Esophagus (tissue), 2 donors: ENCODE data around the gene TMC6. TPM values are rescaled to one million over a fixed set of nuclear protein-coding genes. Genes with fewer than 3 reads are reported as not detected.
"Not testable (repeated sequence)": the region's sequence is repeated elsewhere in the genome, so short reads cannot be mapped to it uniquely, and the experiment has no call there.

Experiments
- H3K27ac ChIP-seq, 2 donors: one replicate each; pipeline ENCODE4 v1.5.1; 2013; ENCODE audit warnings: low read depth in 2 of 2, mild to moderate bottlenecking in 2 of 2, inconsistent platforms in 1 of 2, low read length in 1 of 2, moderate library complexity in 1 of 2
- H3K27me3 ChIP-seq, 2 donors: one replicate each; pipeline ENCODE4 v1.6.1; 2013; ENCODE audit warnings: low read length in 2 of 2, control low read depth in 1 of 2, mild to moderate bottlenecking in 1 of 2; ENCODE audit not compliant: insufficient read depth in 2 of 2, control insufficient read depth in 1 of 2
- H3K36me3 ChIP-seq, 2 donors: one replicate each; pipeline ENCODE4 v1.6.1; 2013; ENCODE audit warnings: low read length in 1 of 2; ENCODE audit not compliant: control insufficient read depth in 2 of 2, insufficient read depth in 2 of 2
- H3K4me1 ChIP-seq, 2 donors: one replicate each; pipeline ENCODE4 v1.6.1; 2013; ENCODE audit warnings: low read length in 1 of 2; ENCODE audit not compliant: control insufficient read depth in 2 of 2, insufficient read depth in 2 of 2
- H3K4me3 ChIP-seq, 2 donors: one replicate each; pipeline ENCODE4 v1.5.1; 2013; ENCODE audit warnings: low read length in 2 of 2, mild to moderate bottlenecking in 2 of 2, low read depth in 1 of 2, moderate library complexity in 1 of 2
- H3K9me3 ChIP-seq, 2 donors: one replicate each; pipeline ENCODE4 v1.6.1; 2013; ENCODE audit warnings: mild to moderate bottlenecking in 2 of 2, low read depth in 1 of 2, low read length in 1 of 2, moderate library complexity in 1 of 2; ENCODE audit not compliant: control insufficient read depth in 2 of 2, insufficient read depth in 1 of 2
- WGBS, 2 donors: extraction: QIAGEN DNeasy Blood & Tissue Kit; methylation state at CpG; one replicate each; pipeline ENCODE4 v1.1.7; 2013; 5-methylcytosine and 5-hydroxymethylcytosine counted together
- polyA plus RNA-seq, 2 donors: library from polyadenylated mRNA; stranded (reverse); fragments of 200-250 nt; gene quantifications; one replicate each; pipeline ENCODE4 v1.2.3, GENCODE V29; 2013
- donor health status: healthy with polysubstance abuse.
- donor health status: Bipolar disorder and iron deficiency.

The TMC6 gene
- polyA plus RNA-seq, 2 donors, result 24.3 to 37.5 TPM

- Histone ChIP-seq H3K9me3 (no peaks in the 10 kb centered on the region), H3K27ac (peak overlapping the region in 1 of 2 donors; percentile 36), H3K4me3 (no peak overlapping the region), H3K27me3 (no peaks in the 10 kb centered on the region), H3K4me1 (peaks cover 5 to 28% of the 10 kb centered on the region in 2 donors), H3K36me3 (no peaks in the 10 kb centered on the region)
- WGBS, 2 donors, result 46 to 57% methylated on average over 11 of the region's 11 CpGs
Observed at GRCh38 chr17:78144147-78144719, 15.7 kb upstream of the TMC6 start.

GRCh38 chr17:78143214-78144146 lies 14.9 kb upstream of the TMC6 start:
- Histone ChIP-seq H3K27me3 (no peaks in the 10 kb centered on the region), H3K4me1 (peaks cover 5 to 28% of the 10 kb centered on the region in 2 donors), H3K36me3 (no peaks in the 10 kb centered on the region), H3K27ac (peak overlapping the region in 1 of 2 donors; percentile 36), H3K9me3 (no peaks in the 10 kb centered on the region), H3K4me3 (no peak overlapping the region)
- WGBS, 2 donors, result 88 to 91% methylated on average over 21 of the region's 21 CpGs

- Histone ChIP-seq H3K27ac (peak overlapping the region; percentile 81 to 92), H3K4me3 (no peak overlapping the region), H3K4me1 (peaks cover 5 to 28% of the 10 kb centered on the region in 2 donors), H3K36me3 (no peaks in the 10 kb centered on the region), H3K9me3 (no peaks in the 10 kb centered on the region), H3K27me3 (no peaks in the 10 kb centered on the region)
- 51 to 52% methylated on average over 16 of the region's 16 CpGs for WGBS, 2 donors
Observed at GRCh38 chr17:78142119-78142861, 13.7 kb upstream of the TMC6 start.

GRCh38 chr17:78141437-78142118 lies 13.0 kb upstream of the TMC6 start:
- peaks cover 5 to 28% of the 10 kb centered on the region in 2 donors for H3K4me1 ChIP-seq
- H3K4me3 ChIP-seq, result no peak overlapping the region
- 55 to 66% methylated on average over 20 of the region's 20 CpGs for WGBS, 2 donors
- peak overlapping the region; percentile 81 to 92 for H3K27ac ChIP-seq
- H3K36me3 ChIP-seq, result no peaks in the 10 kb centered on the region
- H3K27me3 ChIP-seq, result no peaks in the 10 kb centered on the region
- no peaks in the 10 kb centered on the region for H3K9me3 ChIP-seq

- Histone ChIP-seq H3K27me3 (no peaks in the 10 kb centered on the region), H3K4me1 (peaks cover 5 to 27% of the 10 kb centered on the region in 2 donors), H3K4me3 (no peak overlapping the region), H3K27ac (peak overlapping the region; percentile 49 to 60), H3K36me3 (no peaks in the 10 kb centered on the region), H3K9me3 (no peaks in the 10 kb centered on the region)
- 26 to 27% methylated on average over 42 to 58 of the region's 58 CpGs for WGBS, 2 donors
Observed at GRCh38 chr17:78140169-78141051, 11.9 kb upstream of the TMC6 start.

- whole genome bisulfite sequencing, 2 donors, result 81 to 87% methylated on average over 12 of the region's 12 CpGs
- peaks cover 1 to 21% of the 10 kb centered on the region in 2 donors for H3K4me1 ChIP-seq
- H3K36me3 ChIP-seq, H3K27me3 ChIP-seq, H3K9me3 ChIP-seq, H3K4me3 ChIP-seq: not testable (repeated sequence)
- peak overlapping the region; percentile 30 to 38 for H3K27ac ChIP-seq
Observed at GRCh38 chr17:78139861-78140168, 11.3 kb upstream of the TMC6 start.

- H3K4me3 ChIP-seq, result no peak overlapping the region
Observed at GRCh38 chr17:78138204-78139060, 9.9 kb upstream of the TMC6 start.

More at GRCh38 chr17:78138204-78139060, 9.9 kb upstream of the TMC6 start:
- H3K36me3 ChIP-seq, result no peaks in the 10 kb centered on the region
- no peaks in the 10 kb centered on the region for H3K9me3 ChIP-seq
- no peaks in the 10 kb centered on the region for H3K27me3 ChIP-seq
- peaks cover 0 to 18% of the 10 kb centered on the region in 2 donors for H3K4me1 ChIP-seq
- H3K27ac ChIP-seq, result peak overlapping the region in 1 of 2 donors; percentile 17
- WGBS, 2 donors, result 79 to 84% methylated on average over 17 of the region's 17 CpGs
